Heart right ventricle (tissue), 16 donors: ENCODE measurements around the gene PCSK5. TPM values are rescaled to one million over a fixed set of nuclear protein-coding genes. Genes with fewer than 3 reads are reported as not detected.

Experiments used
- ATAC-seq, 8 donors: fragments of 200-7000 bp; cut with Tn5 transposase; one replicate each; pipeline ENCODE4 v1.9.1; 2020; ENCODE audit warnings: mild to moderate bottlenecking in 8 of 8, moderate library complexity in 8 of 8, moderate number of reproducible peaks in 1 of 8
- DNase-seq, 2 donors: peaks; one replicate each; pipeline ENCODE4 v3.0.0-alpha.2; 2020
- H3K27ac ChIP-seq, 10 donors: fragments of 200-600 bp; sonication (generic) in 2 of 10; one replicate each; pipeline versions ENCODE4 v1.5.0 to v1.8.0; 2020 to 2022; ENCODE audit warnings: mild to moderate bottlenecking in 3 of 10
- H3K27me3 ChIP-seq, 7 donors: fragments of 200-600 bp; one replicate each; pipeline ENCODE4 v1.8.0; 2021 to 2022; ENCODE audit warnings: mild to moderate bottlenecking in 2 of 7
- H3K36me3 ChIP-seq, 9 donors: fragments of 200-600 bp; sonication (generic) in 1 of 9; one replicate each; pipeline versions ENCODE4 v1.5.0 to v1.8.0; 2020 to 2022; ENCODE audit warnings: mild to moderate bottlenecking in 2 of 9
- H3K4me1 ChIP-seq, 9 donors: fragments of 200-600 bp; sonication (generic) in 1 of 9; one replicate each; pipeline versions ENCODE4 v1.5.0 to v1.8.0; 2020 to 2022; ENCODE audit warnings: mild to moderate bottlenecking in 4 of 9
- H3K4me3 ChIP-seq, 10 donors: fragments of 200-600 bp; sonication (generic) in 2 of 10; one replicate each; pipeline versions ENCODE4 v1.5.0 to v1.8.0; 2020 to 2022; ENCODE audit warnings: mild to moderate bottlenecking in 7 of 10, moderate library complexity in 2 of 10
- H3K9me3 ChIP-seq, 11 donors: fragments of 200-600 bp in 10 of 11; sonication (generic) in 2 of 11; one replicate each; pipeline versions ENCODE4 v1.5.0 to v1.8.0; 2013 to 2022; ENCODE audit warnings: mild to moderate bottlenecking in 2 of 11, control low read depth in 1 of 11, moderate library complexity in 1 of 11
- WGBS, 2 donors: extraction: QIAGEN DNeasy Blood & Tissue Kit; methylation state at CpG; one replicate each; pipeline ENCODE4 v1.1.7; 2013; ENCODE audit warnings: inconsistent platforms in 1 of 2; 5-methylcytosine and 5-hydroxymethylcytosine counted together
- intact Hi-C, 10 donors: fragments of 100-400 bp; cut with DNase I; formaldehyde crosslinking; loops; one replicate each; pipeline versions ENCODE4 v1.11.1 to v1.14.2; 2022
- polyA plus RNA-seq, 2 donors: library from polyadenylated mRNA; stranded (reverse); fragments of 200-250 nt; gene quantifications; one replicate each; pipeline ENCODE4 v1.2.3, GENCODE V29; 2013
- total RNA-seq, 10 donors: library from RNA; stranded (reverse); fragmentation: NEBNext Ultra II Directional in 3 of 10; extraction: Animal tissue kit (Norgen Biotek cat#: 25700) in 3 of 10; gene quantifications; one replicate each; pipeline versions ENCODE4 v1.2.1 to v1.2.4, GENCODE V29; 2021 to 2023
- TF ChIP-seq, protein P1 (sequence below), 9 donors: fragments of 200-600 bp; sonication (generic) in 2 of 9; IDR thresholded peaks; one replicate each; pipeline versions ENCODE4 v1.5.0 to v1.8.0; 2021 to 2022; ENCODE audit warnings: antibody characterized with exemption in 9 of 9, mild to moderate bottlenecking in 5 of 9, moderate library complexity in 1 of 9
- donor health status: Arrhythmogenic right ventricular cardiomyopathy.
- donor health status: ischemic (EF 13 %, LVEDD 7.1; RV severe dilation, severe dysfunction).
- donor health status: healthy with polysubstance abuse.
- donor health status: DM: no; HTN: yes; CAD: no.
- donor health status: DM: no; HTN: no; CAD: no.
- donor health status: ischemic (EF 25% LVEDD 6.9; RV normal size, moderate dysfunction).
- donor health status: ischemic (EF 25% LVEDD 5.7; RV mildly dilated, moderate dysfunction).
- donor health status: healthy.
- donor health status: DM: yes; HTN: yes; CAD: no.
- donor health status: Ischemic cardiomyopathy.
- donor health status: ischemic (EF 35%, LVEDD 5.7; RV mildly dilated, moderate dysfunction).
- donor health status: nonischemic (EF 11% LVEDD 7.7; RV severe dilation, severe dysfunction).
- donor health status: DM: yes; HTN: yes; CAD: no.
- donor health status: PGD.
- donor health status: ischemic (EF 29% LVEDD 5.4; RV normal size, mild dysfunction).
- donor health status: nonischemic (EF 23%, LVEDD 6.1; RV moderate dilation, normal function).

Gene PCSK5
- total and polyA plus RNA-seq, 12 donors: 1.8 to 8.3 (median 5.7) TPM

DNA sequence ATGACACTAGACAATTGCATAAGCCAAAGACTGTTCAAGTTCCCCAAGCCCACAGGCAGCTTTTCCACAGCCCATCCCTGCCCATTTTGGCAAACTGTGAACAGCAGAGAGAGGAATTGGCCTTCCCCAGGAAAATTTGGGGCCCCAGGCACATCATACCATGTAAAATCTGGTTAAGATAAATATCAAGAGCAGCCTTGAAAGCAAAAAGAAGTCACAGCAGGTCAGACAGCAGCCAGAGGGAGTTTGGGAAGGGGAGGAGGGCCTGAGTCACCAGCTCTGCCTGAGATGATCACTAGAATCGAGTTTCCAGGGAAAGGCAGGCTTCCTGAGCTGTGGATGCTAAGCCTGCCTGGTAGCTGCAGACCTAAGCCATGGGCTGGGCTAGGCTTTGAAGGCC lies 324.6 kb downstream of the PCSK5 start:
- TF ChIP-seq, protein P1, sequence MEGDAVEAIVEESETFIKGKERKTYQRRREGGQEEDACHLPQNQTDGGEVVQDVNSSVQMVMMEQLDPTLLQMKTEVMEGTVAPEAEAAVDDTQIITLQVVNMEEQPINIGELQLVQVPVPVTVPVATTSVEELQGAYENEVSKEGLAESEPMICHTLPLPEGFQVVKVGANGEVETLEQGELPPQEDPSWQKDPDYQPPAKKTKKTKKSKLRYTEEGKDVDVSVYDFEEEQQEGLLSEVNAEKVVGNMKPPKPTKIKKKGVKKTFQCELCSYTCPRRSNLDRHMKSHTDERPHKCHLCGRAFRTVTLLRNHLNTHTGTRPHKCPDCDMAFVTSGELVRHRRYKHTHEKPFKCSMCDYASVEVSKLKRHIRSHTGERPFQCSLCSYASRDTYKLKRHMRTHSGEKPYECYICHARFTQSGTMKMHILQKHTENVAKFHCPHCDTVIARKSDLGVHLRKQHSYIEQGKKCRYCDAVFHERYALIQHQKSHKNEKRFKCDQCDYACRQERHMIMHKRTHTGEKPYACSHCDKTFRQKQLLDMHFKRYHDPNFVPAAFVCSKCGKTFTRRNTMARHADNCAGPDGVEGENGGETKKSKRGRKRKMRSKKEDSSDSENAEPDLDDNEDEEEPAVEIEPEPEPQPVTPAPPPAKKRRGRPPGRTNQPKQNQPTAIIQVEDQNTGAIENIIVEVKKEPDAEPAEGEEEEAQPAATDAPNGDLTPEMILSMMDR (IDR thresholded peaks at IDR 0.05): no peak
- H3K4me1 ChIP-seq: peaks cover 0 to 18% (median 0%) of the 10 kb centered on the region in 9 donors
- H3K27me3 ChIP-seq: peaks cover 0 to 58% (median 18%) of the 10 kb centered on the region in 7 donors
- ATAC-seq (no peak), DNase-seq (no peak)
- 52 to 68% methylated on average over 1 of the region's 1 CpG for WGBS, 2 donors
- H3K36me3 ChIP-seq: no peaks in the 10 kb centered on the region
- H3K4me3 ChIP-seq: no peak overlapping the region
- no peak overlapping the region for H3K27ac ChIP-seq
- H3K9me3 ChIP-seq: no peaks in the 10 kb centered on the region
- intact Hi-C loops: loop anchor here in 2 of 10 donors (5.0 to 10.0 kb wide), 2 partner anchors 87 to 90 kb away; no protein-coding TSS in a partner anchor

DNA sequence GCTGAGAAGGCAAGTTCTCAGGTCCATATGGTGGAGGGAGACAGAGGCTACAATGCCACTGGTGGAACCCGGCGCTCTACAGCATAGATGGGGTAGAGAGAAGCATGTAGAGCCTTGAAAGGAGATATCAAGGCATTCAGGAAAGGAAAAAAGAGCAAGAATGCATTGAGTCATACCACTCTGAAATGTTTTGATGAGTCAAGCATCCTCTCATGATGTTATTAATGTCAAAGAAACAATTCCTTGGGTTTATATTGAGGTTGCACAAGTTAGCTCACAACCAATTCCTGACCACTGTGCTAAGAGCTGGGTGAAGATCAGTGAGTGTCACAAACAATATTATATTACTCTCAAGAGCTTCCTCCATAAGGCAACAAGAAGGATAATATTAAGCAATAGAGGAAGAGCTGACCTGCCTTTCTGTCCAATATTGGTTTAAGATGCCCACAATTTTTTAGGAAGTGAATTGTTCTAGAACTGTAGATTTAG lies 325.7 kb downstream of the PCSK5 start:
- DNase-seq (no peak), ATAC-seq (no peak)
- Histone ChIP-seq H3K4me1 (peaks cover 0 to 18% (median 0%) of the 10 kb centered on the region in 9 donors), H3K27ac (no peak overlapping the region), H3K4me3 (no peak overlapping the region), H3K36me3 (no peaks in the 10 kb centered on the region), H3K9me3 (no peaks in the 10 kb centered on the region), H3K27me3 (peaks cover 0 to 59% (median 18%) of the 10 kb centered on the region in 7 donors)
- intact Hi-C loops: loop anchor here in 2 of 10 donors (5.0 to 10.0 kb wide), 2 partner anchors 86 to 89 kb away; no protein-coding TSS in a partner anchor
- 96% methylated on average over 2 of the region's 2 CpGs for WGBS, 2 donors
- TF ChIP-seq, protein P1 (IDR thresholded peaks at IDR 0.05): no peak

DNA sequence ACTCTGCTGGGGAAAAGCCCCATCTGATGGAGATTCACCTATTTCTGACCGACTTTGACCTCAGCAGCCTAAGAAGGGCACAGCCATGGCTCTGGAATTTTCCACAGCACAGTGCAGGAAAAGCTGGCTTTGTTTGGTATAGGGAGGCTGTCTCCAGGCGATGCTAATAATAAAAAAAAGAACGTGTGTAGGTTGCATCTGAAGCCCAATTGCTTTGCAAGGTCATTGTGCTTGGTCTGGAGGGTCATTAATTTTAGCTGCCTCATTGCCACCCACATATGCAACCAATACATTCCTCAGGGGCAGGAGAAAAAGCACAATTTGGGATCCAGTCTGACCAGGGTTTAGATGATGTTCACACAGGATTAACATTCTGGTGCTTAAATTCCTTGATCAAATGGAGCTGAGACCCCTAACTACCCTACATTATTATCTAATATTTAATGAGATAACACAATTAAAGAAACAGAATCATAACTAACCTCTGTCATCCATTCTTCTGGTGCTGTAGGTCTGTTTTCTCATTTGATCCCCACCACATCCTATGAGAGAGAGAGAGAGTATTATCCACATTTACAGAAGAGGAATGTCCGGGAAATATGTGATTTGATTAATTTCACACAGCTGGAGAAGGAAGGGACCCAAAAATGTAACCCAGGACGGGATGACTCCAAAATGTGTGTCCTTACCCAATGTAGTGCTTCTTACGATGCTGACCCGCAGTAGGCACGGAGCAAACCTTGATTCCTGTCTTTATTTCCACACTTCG lies 327.8 kb downstream of the PCSK5 start:
- Histone ChIP-seq H3K9me3 (no peaks in the 10 kb centered on the region), H3K4me3 (no peak overlapping the region), H3K27me3 (peaks cover 0 to 52% (median 10%) of the 10 kb centered on the region in 7 donors), H3K36me3 (no peaks in the 10 kb centered on the region), H3K4me1 (peaks cover 0 to 18% (median 0%) of the 10 kb centered on the region in 9 donors), H3K27ac (no peak overlapping the region)
- TF ChIP-seq, protein P1 (IDR thresholded peaks at IDR 0.05): no peak
- no peak for ATAC-seq
- intact Hi-C loops: loop anchor here in 2 of 10 donors (5.0 to 10.0 kb wide), 2 partner anchors 84 to 86 kb away; no protein-coding TSS in a partner anchor
- WGBS, 2 donors: 78 to 81% methylated on average over 9 of the region's 9 CpGs
- DNase-seq: no peak

DNA sequence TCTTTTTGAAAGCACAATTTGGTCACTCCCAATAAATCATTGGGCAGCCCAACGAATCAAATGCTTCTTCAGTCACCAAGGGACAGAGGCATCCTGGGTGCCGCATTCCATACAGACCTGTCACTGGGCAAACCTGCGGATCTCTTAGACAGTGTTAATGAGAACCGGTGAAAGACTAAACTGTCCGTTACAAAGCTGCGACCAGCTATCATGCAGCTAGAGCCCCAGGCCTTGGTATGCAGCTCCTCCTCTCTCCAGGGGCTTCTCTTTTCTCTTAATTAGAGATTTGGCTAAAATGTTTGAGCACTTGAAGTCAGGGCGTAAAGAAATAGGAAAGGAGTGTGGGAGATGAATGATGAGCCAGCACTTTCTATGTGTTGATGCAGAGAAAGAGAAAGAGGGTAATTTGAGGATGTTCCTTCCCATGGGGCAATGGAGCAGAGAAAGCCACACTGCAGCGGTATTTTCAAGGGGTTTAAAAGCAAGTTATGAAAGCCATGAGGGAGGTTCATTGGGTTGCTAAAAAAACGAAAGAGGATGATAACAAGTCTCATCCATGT lies 328.5 kb downstream of the PCSK5 start:
- DNase-seq (no peak), ATAC-seq (no peak)
- no peaks in the 10 kb centered on the region for H3K36me3 ChIP-seq
- H3K4me3 ChIP-seq: no peak overlapping the region
- no peak overlapping the region for H3K27ac ChIP-seq
- intact Hi-C loops: loop anchor here in 2 of 10 donors (5.0 to 10.0 kb wide), 2 partner anchors 83 to 86 kb away; no protein-coding TSS in a partner anchor
- TF ChIP-seq, protein P1 (IDR thresholded peaks at IDR 0.05): no peak
- no peaks in the 10 kb centered on the region for H3K9me3 ChIP-seq
- WGBS, 2 donors: 67 to 74% methylated on average over 9 of the region's 9 CpGs
- H3K27me3 ChIP-seq: peaks cover 0 to 45% (median 10%) of the 10 kb centered on the region in 7 donors
- H3K4me1 ChIP-seq: peaks cover 0 to 18% (median 0%) of the 10 kb centered on the region in 9 donors
